Thyroid gland (tissue), 4 donors: ENCODE results near the gene ZNF429. TPM values are rescaled to one million over a fixed set of nuclear protein-coding genes. Genes with fewer than 3 reads are reported as not detected.

Experiments
- DNase-seq, 2 donors: peaks; one replicate each; pipeline ENCODE4 v3.0.0-alpha.2; 2019
- H3K27ac ChIP-seq, 3 donors: fragments of 200-600 bp; sonication (generic); 1 replicate in 2 of 3; 2 replicates in 1 of 3; pipeline ENCODE4 v1.5.1; 2016 to 2019; ENCODE audit warnings: mild to moderate bottlenecking in 1 of 3, moderate library complexity in 1 of 3
- H3K27me3 ChIP-seq: fragments of 200-600 bp; sonication (generic); one replicate; pipeline ENCODE4 v1.5.1; 2019
- H3K36me3 ChIP-seq, 2 donors: fragments of 200-600 bp; sonication (generic); one replicate each; pipeline ENCODE4 v1.5.1; 2016 to 2019
- H3K4me1 ChIP-seq, 2 donors: fragments of 200-600 bp; sonication (generic); one replicate each; pipeline ENCODE4 v1.5.1; 2017 to 2019
- H3K4me3 ChIP-seq, 3 donors: fragments of 200-600 bp; sonication (generic); replicated peaks in 1 of 3; 1 replicate in 2 of 3; 2 replicates in 1 of 3; pipeline ENCODE4 v1.5.1; 2016; ENCODE audit warnings: mild to moderate bottlenecking in 1 of 3
- H3K9me3 ChIP-seq: fragments of 200-600 bp; sonication (generic); one replicate; pipeline ENCODE4 v1.5.1; 2017
- POLR2A ChIP-seq, 2 donors: fragments of 450-650 bp; IDR thresholded peaks; one replicate each; pipeline ENCODE4 v1.6.1; 2017; ENCODE audit warnings: antibody characterized with exemption in 2 of 2, mild to moderate bottlenecking in 2 of 2, moderate library complexity in 1 of 2
- WGBS, 2 donors: methylation state at CpG; one replicate each; pipeline ENCODE4 v1.1.5; 2017; 5-methylcytosine and 5-hydroxymethylcytosine counted together
- intact Hi-C: fragments of 100-400 bp; cut with DNase I; formaldehyde crosslinking; loops from one replicate; pipeline ENCODE4 v1.15.1; 2023
- total RNA-seq, 4 donors: library from RNA; depleted of rRNA; stranded (reverse); fragments of >200 nt; gene quantifications; one replicate each; pipeline ENCODE4 v1.2.3, GENCODE V29; 2016
- TF ChIP-seq, protein P1 (sequence below), 6 experiments: fragments of 200-600 bp in 3 of 6; fragments of 450-650 bp in 3 of 6; sonication (generic) in 3 of 6; IDR thresholded peaks; one replicate each; pipeline ENCODE4 v1.5.1; 2016 to 2019; ENCODE audit warnings: antibody characterized with exemption in 6 of 6, mild to moderate bottlenecking in 2 of 6, inconsistent platforms in 1 of 6, moderate library complexity in 1 of 6

The ZNF429 gene
- total RNA-seq, 4 donors from 2014 or later = 21.4 to 41.5 (median 36.6) TPM

DNA sequence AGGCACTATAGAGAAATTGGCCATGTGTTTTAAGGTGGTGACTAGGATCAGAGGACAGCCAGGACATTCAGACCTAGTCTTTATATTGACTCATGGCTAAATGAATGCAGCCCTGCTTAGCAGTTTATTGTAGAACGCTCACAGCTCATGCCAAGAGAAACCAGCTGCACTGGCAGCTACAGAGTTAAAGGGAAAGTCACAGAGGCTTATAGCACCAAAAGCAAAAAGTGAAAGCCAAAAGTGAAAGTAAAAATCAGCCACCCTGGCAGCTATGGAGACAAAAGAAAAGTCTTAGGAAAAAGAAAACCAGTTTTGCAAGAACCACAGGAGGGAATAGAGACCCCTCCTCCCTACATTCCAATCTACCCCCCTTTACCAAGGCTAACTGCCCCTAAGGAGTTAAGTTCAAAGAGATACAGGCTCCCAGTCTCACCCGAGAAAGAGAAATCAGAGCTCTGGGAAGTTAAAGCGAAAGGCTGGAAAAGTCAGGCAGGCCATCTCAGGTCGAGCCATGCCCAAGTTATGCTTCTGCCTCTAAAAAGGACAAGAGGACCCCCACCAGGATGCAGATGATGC, 99.0 kb downstream of the ZNF429 start:
- intact Hi-C loops = no loop called here
- WGBS, 2 donors = 2 to 8% methylated on average over 4 of the region's 4 CpGs
- H3K27me3 ChIP-seq = no peaks in the 10 kb centered on the region
- H3K27ac ChIP-seq = peak overlapping the region; percentile 49 to 88 (median 72)
- peaks cover 10 to 15% of the 10 kb centered on the region in 2 donors for H3K4me1 ChIP-seq
- no peak for TF ChIP-seq POLR2A (IDR thresholded peaks at IDR 0.05)
- TF ChIP-seq, protein P1, sequence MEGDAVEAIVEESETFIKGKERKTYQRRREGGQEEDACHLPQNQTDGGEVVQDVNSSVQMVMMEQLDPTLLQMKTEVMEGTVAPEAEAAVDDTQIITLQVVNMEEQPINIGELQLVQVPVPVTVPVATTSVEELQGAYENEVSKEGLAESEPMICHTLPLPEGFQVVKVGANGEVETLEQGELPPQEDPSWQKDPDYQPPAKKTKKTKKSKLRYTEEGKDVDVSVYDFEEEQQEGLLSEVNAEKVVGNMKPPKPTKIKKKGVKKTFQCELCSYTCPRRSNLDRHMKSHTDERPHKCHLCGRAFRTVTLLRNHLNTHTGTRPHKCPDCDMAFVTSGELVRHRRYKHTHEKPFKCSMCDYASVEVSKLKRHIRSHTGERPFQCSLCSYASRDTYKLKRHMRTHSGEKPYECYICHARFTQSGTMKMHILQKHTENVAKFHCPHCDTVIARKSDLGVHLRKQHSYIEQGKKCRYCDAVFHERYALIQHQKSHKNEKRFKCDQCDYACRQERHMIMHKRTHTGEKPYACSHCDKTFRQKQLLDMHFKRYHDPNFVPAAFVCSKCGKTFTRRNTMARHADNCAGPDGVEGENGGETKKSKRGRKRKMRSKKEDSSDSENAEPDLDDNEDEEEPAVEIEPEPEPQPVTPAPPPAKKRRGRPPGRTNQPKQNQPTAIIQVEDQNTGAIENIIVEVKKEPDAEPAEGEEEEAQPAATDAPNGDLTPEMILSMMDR (IDR thresholded peaks at IDR 0.05) = no peak
- H3K4me3 ChIP-seq = peak overlapping the region in 2 of 3 donors; percentile 12 to 31
- H3K9me3 ChIP-seq = no peaks in the 10 kb centered on the region
- no peaks in the 10 kb centered on the region for H3K36me3 ChIP-seq
- peak; percentile 7 to 10 for DNase-seq

Other genes with a start within 250 kb of the ZNF429 start
- gene ZNF708, start 176.2 kb upstream of the ZNF429 start, total RNA-seq = 10 to 100 TPM; 25.1 to 47.2 (median 32.1) TPM
- gene ZNF738, start 146.6 kb upstream of the ZNF429 start, total RNA-seq = 1 to 10 TPM; 3.1 to 8.6 (median 6.2) TPM
- gene ZNF493, start 108.5 kb upstream of the ZNF429 start, total RNA-seq = 10 to 100 TPM; 65.7 to 92.3 (median 77.8) TPM